NT2/D1 (cell line): Measurements from ENCODE around the gene FAF1.
"Not testable (repeated sequence)": the region's sequence is repeated elsewhere in the genome, so short reads cannot be mapped to it uniquely, and the experiment has no call there.

Experiments used
- DNase-seq: peaks from one replicate; pipeline ENCODE4 v3.0.0-alpha.2; 2011; ENCODE audit warnings: low read depth, low spot score
- H3K27me3 ChIP-seq: 2 replicates; pipeline ENCODE4 v1.6.0; 2011; ENCODE audit warnings: mild to moderate bottlenecking; ENCODE audit not compliant: insufficient read length, insufficient read depth
- H3K36me3 ChIP-seq: 2 replicates; pipeline ENCODE4 v1.6.1; 2011; ENCODE audit warnings: mild to moderate bottlenecking, low read length, mixed read lengths; ENCODE audit not compliant: insufficient read depth, insufficient read length
- H3K4me1 ChIP-seq: 2 replicates; pipeline ENCODE4 v1.5.1; 2011; ENCODE audit not compliant: insufficient read depth, insufficient read length
- H3K4me3 ChIP-seq: 2 replicates; pipeline ENCODE4 v1.5.1; 2011; ENCODE audit warnings: low read depth; ENCODE audit not compliant: insufficient read length
- H3K9ac ChIP-seq: 2 replicates; pipeline ENCODE4 v1.6.0; 2011; ENCODE audit warnings: low read depth; ENCODE audit not compliant: insufficient read length
- H3K9me3 ChIP-seq: 2 replicates; pipeline ENCODE4 v1.5.1; 2011; ENCODE audit warnings: mild to moderate bottlenecking, low read length; ENCODE audit not compliant: insufficient read depth
- SUZ12 ChIP-seq: IDR thresholded peaks from 2 replicates; pipeline ENCODE4 v1.6.1; 2011; ENCODE audit not compliant: insufficient read length, insufficient read depth; ENCODE audit errors: extremely low read depth
- YY1 ChIP-seq: IDR thresholded peaks from 2 replicates; pipeline ENCODE4 v1.6.1; 2011; ENCODE audit not compliant: insufficient read length, insufficient read depth
- ZNF274 ChIP-seq: IDR thresholded peaks from 2 replicates; pipeline ENCODE4 v1.6.1; 2011; ENCODE audit warnings: mild to moderate bottlenecking, low read depth, low read length

Gene FAF1

GRCh38 chr1:50898773-50899172 is 61.3 kb downstream of the FAF1 start:
- Histone ChIP-seq H3K9ac (no peak overlapping the region), H3K4me1 (no peaks in the 10 kb centered on the region), H3K4me3 (no peak overlapping the region), H3K36me3 (peaks cover 1% of the 10 kb centered on the region), H3K9me3 (peaks cover 1% of the 10 kb centered on the region; the same call in 1 of the 2 replicates), H3K27me3 (no peaks in the 10 kb centered on the region)
- TF ChIP-seq ZNF274 (no peak), SUZ12 (no peak), YY1 (no peak)
- no peak for DNase-seq

- H3K4me1 ChIP-seq, result no peaks in the 10 kb centered on the region
- H3K9me3 ChIP-seq, result peaks cover 20% of the 10 kb centered on the region
- TF ChIP-seq ZNF274 (no peak), YY1 (no peak), SUZ12 (no peak)
- H3K4me3 ChIP-seq, result no peak overlapping the region
- no peaks in the 10 kb centered on the region for H3K27me3 ChIP-seq
- H3K9ac ChIP-seq, result no peak overlapping the region
- no peak for DNase-seq
- peaks cover 5% of the 10 kb centered on the region for H3K36me3 ChIP-seq
Observed at GRCh38 chr1:50894340-50894739, 65.7 kb downstream of the FAF1 start.

GRCh38 chr1:50893466-50893865 is 66.6 kb downstream of the FAF1 start:
- H3K9me3 ChIP-seq, result peaks cover 20% of the 10 kb centered on the region
- no peak overlapping the region for H3K9ac ChIP-seq
- no peak for TF ChIP-seq ZNF274
- no peak for TF ChIP-seq YY1
- no peak for TF ChIP-seq SUZ12

GRCh38 chr1:50887555-50887954 is 72.5 kb downstream of the FAF1 start:
- H3K4me3 ChIP-seq, H3K27me3 ChIP-seq, H3K36me3 ChIP-seq, H3K4me1 ChIP-seq, H3K9ac ChIP-seq, DNase-seq, H3K9me3 ChIP-seq: not testable (repeated sequence)

More at GRCh38 chr1:50893466-50893865, 66.6 kb downstream of the FAF1 start:
- no peak for DNase-seq
- peaks cover 5% of the 10 kb centered on the region for H3K36me3 ChIP-seq
- no peaks in the 10 kb centered on the region for H3K27me3 ChIP-seq
- H3K4me1 ChIP-seq, result no peaks in the 10 kb centered on the region
- H3K4me3 ChIP-seq, result no peak overlapping the region

- Histone ChIP-seq H3K4me1 (no peaks in the 10 kb centered on the region), H3K36me3 (no peaks in the 10 kb centered on the region), H3K9ac (no peak overlapping the region), H3K9me3 (no peaks in the 10 kb centered on the region), H3K27me3 (no peaks in the 10 kb centered on the region), H3K4me3 (no peak overlapping the region)
- DNase-seq, result no peak
- TF ChIP-seq ZNF274 (no peak), YY1 (no peak), SUZ12 (no peak)
Observed at GRCh38 chr1:50880373-50880772, 79.7 kb downstream of the FAF1 start.

- no peak for DNase-seq
- H3K4me3 ChIP-seq, result no peak overlapping the region
- no peaks in the 10 kb centered on the region for H3K9me3 ChIP-seq
- no peaks in the 10 kb centered on the region for H3K27me3 ChIP-seq
- no peaks in the 10 kb centered on the region for H3K36me3 ChIP-seq
- H3K4me1 ChIP-seq, result no peaks in the 10 kb centered on the region
- no peak for TF ChIP-seq YY1
- H3K9ac ChIP-seq, result no peak overlapping the region
Observed at GRCh38 chr1:50879137-50879536, 80.9 kb downstream of the FAF1 start.

GRCh38 chr1:50878434-50878833 is 81.6 kb downstream of the FAF1 start:
- Histone ChIP-seq H3K9ac (no peak overlapping the region), H3K4me3 (no peak overlapping the region), H3K4me1 (no peaks in the 10 kb centered on the region), H3K9me3 (peaks cover 4% of the 10 kb centered on the region; the same call in 1 of the 2 replicates), H3K27me3 (no peaks in the 10 kb centered on the region), H3K36me3 (no peaks in the 10 kb centered on the region)
- no peak for DNase-seq
- no peak for TF ChIP-seq YY1
- TF ChIP-seq SUZ12, result no peak
- no peak for TF ChIP-seq ZNF274

- no peaks in the 10 kb centered on the region for H3K4me1 ChIP-seq
- no peak overlapping the region for H3K9ac ChIP-seq
- no peak for TF ChIP-seq SUZ12
- TF ChIP-seq ZNF274, result no peak
- no peak for TF ChIP-seq YY1
- no peaks in the 10 kb centered on the region for H3K36me3 ChIP-seq
- DNase-seq, result no peak
- no peak overlapping the region for H3K4me3 ChIP-seq
- H3K9me3 ChIP-seq, result peaks cover 7% of the 10 kb centered on the region; the same call in 1 of the 2 replicates
- H3K27me3 ChIP-seq, result no peaks in the 10 kb centered on the region
Observed at GRCh38 chr1:50877641-50878040, 82.4 kb downstream of the FAF1 start.
